Stimulated activated CD4-positive, alpha-beta T cell treated with anti-CD3 and anti-CD28 coated beads, Interleukin-12 subunit alpha, Interleukin-12 subunit beta, amount 100 ng/mL, for 48 hours (primary cell): ENCODE data around the gene SCN8A.

Source experiments
- DNase-seq, 3 donors: peaks; one replicate each; pipeline ENCODE4 v3.0.0-alpha.2; 2020; ENCODE audit warnings: low read depth in 2 of 3, low spot score in 1 of 3

SCN8A gene

DNA sequence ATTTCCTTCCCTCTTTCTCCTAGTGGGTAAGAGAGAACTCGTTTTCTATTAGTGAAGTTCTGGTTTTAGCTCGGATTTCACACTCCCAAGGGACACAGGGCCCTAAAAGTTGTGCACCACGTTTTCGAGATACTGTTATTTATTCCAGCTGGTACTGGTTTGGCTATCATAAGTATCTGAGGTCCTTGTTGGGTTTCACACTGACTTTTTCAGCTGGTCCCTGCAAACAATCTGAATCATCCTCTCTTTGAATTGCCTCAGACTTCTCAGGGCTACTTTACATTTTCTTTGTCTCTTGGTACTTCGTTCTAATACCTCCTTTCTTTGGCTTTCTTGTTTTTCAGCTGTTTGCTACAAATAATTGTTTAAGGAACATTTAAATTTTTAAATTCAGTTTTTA lies 75.7 kb downstream of the SCN8A start:
- DNase-seq, result no peak

DNA sequence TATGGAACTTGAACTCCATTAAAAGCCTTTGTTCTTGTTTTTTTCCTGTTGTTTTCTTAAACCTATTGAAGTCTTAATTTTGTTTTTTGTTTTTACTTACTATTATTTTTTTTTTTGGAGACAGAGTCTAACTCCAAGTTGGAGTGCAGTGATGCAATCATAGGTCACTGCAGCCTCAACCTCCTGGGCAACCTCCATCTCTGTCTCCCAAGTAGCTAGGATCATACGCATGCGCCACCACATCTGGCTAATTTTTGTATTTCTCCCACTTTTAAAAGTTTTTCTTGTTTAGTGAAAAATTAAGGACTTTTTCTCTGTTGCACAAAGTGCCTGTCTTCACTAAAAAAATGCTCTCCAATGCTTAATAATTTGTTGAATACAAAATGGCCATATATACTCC lies 76.2 kb downstream of the SCN8A start:
- DNase-seq, result no peak

DNA sequence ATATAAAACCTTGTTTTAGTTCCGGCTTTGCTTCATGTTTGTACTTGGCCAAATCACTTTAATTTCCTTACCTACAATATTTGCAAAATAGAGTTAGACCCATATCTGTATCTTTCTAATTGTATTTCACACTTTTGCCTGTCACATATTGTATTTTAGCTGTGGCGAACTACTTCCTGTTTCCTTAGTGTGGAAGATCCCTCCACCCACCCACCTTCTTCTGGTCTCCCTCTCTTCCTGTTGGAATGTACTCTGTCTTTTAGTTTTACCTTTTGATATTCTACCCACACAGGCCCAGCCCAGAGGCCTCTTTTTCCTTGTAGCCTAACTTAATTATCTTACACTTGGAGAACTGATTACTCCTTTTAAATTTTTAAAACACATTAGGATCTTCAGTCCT lies 78.2 kb downstream of the SCN8A start:
- DNase-seq, result no peak

- DNase-seq, result no peak
Observed at GRCh38 chr12:51669996-51670395, 79.0 kb downstream of the SCN8A start.

- DNase-seq, result no peak
Observed at GRCh38 chr12:51672334-51672733, 81.3 kb downstream of the SCN8A start.

DNA sequence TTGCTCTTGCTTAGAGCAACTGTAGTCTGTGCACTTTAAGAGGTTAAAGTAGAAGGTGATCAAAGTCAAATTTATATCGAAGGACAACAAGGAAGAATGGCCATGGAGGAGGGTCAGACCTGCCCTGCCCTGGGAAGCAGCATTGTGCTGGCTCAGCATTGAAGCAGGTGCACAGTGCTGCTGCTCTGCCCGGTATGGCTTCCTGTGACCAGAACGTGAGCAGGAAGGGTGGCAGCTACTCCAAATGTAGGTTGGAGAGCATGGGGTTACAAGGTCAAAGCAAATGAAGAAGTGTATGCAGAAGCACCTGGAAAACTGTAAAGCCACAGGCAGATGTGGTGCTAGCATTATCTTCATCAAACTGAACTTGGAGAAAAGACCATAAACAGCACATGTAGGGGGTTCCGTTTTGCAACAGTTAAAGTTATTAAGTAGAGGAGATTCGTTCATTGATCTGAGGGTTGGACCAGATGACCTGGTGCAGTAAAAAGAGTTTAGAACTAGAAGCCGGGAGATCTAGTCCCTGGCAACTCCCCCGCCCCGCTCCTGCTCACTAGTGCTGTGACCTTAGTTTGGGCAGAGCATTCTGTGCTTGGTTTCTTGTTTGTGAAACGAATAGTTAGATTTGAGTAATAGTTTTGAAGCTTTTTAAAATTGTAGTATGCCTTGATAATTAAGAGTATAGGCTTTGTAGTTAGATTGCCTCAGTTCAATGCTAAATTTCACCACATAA lies 84.2 kb downstream of the SCN8A start:
- DNase-seq, result no peak

GRCh38 chr12:51676875-51677274 lies 85.8 kb downstream of the SCN8A start:
- no peak for DNase-seq

- no peak for DNase-seq
Observed at GRCh38 chr12:51677284-51677968, 86.4 kb downstream of the SCN8A start.

DNA sequence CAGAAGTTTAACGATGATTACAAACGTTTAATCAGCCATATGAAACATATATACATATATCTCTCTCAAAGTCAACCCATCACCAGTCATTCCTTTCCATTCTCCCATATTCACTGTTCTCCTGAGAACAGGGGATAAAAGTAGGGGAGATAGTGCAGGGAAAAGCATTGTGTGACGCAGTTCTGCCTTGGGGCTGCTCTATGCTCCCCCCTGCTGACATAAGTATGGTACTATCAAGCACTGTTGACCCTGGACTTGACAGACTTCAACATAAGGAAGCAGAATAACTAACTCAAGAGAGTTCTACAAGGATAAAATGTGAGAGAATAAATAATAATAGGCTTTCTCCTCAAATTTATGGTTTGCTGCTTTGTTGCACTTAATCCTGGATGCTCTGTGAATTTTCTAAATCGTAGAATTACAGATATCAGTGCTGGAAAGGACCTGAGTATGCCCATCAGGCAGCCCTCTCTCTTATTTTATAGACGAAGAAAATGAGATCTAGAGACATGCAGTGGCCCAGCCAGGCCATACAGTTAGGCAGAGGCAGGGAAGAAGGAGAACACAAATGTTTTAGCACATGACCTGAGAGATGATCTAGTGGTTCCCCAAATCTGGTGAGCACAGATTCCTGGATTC lies 87.2 kb downstream of the SCN8A start:
- peak in 2 of 3 donors; percentile 6 to 14 for DNase-seq

DNA sequence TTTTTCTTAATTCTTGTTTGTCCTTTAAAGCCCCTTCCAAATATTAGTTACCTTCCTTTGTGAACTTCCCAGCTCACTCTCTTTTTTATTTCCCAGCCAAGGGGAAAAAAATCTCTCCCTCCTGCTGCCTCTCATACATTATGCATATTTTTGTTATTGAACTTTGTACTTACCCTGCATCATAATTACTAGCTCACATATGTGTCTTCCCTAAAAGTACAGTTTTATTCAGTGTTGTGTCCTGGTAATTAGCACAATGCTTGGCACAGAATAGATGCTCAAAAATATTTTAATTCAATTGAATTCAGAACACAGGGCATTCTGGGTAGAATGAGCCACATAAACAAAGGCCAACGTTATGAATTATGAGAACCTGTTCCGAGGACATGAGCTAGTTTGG lies 91.9 kb downstream of the SCN8A start:
- no peak for DNase-seq

DNA sequence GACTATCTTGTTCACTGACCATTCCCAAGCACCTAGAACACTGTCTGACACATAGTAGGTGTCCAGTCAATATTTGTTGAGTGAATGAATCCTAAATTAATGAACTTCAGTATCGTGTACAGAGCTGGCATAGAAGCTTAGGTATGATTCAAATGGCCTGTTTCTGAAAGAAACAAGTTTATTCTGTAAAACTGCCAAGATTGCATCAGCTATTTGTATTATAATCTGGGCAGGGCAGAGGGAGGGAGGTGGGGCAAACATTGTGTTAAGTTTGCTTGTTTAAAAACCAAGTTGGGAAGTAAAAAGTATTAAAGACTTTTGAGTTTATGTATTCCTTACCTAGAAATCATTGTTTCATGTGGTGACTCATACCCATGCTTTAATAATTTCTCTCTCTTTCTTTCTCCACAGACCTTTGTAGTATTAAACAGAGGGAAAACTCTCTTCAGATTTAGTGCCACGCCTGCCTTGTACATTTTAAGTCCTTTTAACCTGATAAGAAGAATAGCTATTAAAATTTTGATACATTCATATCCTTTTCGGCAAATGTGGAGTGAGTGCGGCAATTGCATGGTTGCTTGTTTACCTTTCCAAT lies 92.8 kb downstream of the SCN8A start:
- DNase-seq, result no peak

DNA sequence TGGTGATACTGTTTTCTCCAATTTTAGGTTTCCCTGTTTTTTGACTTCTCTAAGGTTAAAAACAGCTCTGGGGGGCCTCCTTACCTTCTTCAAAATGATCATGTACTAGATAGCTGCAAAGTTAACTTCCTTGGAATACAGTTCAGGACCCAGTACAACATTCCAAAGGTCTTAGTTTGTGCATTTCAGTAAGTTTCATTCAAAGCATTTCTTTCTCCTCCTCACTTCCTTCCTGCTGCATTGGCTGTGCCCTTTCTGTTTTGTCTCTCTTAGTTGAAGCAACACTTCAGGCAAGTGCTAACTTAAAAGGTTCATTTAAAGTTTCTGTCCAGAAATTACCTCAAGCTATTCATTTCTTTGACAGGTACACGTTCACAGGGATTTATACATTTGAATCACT lies 95.7 kb downstream of the SCN8A start:
- DNase-seq, result no peak

- no peak for DNase-seq
Observed at GRCh38 chr12:51687177-51687576, 96.1 kb downstream of the SCN8A start.

GRCh38 chr12:51687614-51688013 lies 96.6 kb downstream of the SCN8A start:
- no peak for DNase-seq

DNA sequence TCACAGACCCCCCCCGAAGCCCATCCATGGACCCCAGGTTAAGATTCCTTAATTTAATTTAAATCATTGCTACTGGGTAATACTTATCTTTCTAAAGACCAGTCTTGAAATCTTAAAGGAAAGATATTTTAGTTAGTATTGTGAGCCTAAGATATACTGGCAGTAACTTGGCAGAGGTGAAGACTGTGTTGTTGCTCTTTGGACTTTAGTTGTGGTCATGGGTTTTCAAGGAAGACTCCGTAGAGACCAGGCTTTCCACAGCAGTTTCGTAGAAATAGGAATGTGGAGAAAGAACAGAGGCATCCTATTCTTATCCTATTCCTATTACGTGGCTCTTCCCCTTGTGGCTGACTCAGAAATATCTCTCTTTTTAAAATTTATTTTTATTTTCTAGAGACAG lies 99.0 kb downstream of the SCN8A start:
- no peak for DNase-seq

DNA sequence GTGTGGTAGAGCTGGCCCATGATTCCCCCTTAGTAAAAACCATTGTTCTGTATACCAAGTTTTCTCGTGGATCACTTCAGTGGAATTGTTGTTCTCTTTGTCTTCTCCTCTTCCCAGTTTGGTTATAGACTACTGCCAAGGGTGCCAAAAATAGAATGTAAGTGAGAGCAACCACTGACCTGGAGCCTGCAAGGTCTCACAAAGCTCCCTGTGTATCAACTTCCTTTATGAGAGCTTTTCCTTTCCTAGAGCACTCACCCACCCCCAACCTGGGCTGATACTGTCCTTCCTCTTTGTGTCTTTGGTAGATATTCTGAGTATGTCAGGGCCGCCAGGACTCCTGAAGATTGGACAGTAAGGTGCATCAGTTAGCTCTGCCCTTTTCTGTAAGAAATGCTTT lies 101.0 kb downstream of the SCN8A start:
- DNase-seq, result no peak

GRCh38 chr12:51693569-51693968 lies 102.5 kb downstream of the SCN8A start:
- DNase-seq, result no peak

DNA sequence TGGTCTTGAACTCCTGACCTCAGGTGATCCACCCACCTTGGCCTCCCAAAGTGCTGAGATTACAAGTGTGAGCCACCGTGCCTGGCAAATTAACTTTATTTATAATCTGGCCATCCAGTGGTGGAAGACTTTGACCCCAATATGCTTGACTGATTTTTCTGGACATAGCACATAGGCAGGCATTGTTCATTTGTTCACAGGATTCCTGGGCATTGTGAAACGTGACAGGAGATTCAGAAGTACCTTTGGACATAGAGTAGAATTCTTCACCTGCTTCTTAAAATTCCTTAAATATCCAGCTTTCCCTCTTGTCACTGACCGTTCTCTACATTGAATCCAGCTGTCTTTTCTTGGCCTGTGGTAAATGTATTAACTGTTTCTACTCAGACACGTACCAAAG lies 103.1 kb downstream of the SCN8A start:
- no peak for DNase-seq

DNA sequence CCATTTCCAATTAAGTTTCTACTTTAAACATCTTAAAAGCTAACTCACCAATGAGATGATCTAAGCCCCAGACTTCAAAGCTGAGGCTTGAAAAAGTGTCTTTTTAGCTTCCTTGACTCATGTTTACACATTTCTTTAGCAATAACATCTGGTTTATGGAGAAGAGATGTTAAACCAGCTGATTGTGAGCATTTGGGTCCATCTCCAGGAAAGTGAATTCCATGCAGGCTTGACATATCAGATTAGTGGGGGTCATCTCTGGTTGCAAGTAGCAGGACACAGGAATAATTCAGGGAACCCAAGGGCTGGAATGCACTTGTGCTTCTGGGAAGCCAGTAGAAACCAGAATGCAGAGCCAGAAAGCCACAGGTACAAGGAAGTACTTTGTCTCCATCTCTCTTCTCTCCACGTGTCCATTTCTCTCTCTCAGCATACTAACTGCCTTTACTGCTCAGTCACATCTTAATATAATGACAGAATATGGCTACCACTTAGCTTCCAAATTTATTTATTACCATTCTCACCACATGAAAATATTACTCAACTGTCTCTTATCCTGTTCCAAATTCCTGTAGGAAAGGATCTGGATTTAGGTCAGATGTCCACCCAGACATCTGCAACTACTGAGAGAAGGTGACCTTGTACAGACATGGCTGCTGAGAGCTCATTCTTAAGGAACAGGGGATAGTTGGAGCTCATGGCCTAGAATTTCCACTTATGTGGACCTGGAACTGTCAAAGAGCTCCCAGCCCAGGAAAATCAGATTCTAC lies 104.4 kb downstream of the SCN8A start:
- DNase-seq, result no peak

DNA sequence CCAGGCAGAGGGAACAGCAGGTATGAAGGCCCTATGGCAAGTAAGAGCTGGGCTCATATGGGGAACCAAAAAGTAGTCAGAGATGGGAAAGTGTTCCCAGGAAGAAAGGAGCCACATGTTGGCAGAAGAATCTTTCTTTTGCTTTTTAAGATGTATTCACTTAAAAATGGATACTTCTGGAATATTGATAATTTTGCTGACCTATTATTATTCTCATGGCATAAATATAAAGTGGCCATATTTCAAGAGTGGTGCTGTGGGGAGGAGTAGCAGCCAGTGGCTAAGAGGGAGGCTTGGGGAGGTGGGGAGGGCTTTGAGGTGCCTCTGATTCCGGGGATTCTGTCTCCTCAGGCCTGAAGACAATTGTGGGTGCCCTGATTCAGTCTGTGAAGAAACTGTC lies 108.2 kb downstream of the SCN8A start:
- no peak for DNase-seq

DNA sequence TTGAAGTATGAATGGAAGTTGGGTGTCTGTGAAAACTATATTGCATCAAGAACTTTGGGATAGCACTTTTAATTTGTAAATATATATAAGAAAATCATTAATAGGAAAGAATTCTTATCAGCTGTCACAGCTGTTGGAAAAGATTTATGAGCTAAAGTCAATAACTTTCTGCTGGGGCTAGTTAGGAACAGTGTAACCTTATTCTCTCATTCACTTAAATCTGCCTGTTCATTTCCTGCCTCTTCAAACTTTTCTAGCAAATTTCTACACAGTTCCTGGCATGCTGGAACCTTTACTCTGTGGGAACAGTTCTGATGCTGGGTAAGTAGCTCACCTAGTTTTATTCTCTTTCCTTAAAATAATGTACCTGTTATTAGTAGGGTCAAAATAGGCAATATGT lies 109.9 kb downstream of the SCN8A start:
- DNase-seq, result no peak
